ENCODE data around the gene NOP53. TPM values are rescaled to one million over a fixed set of nuclear protein-coding genes. Genes with fewer than 3 reads are reported as not detected.

The NOP53 gene
- total RNA-seq, 1 experiment from 2014 or later, result 289 TPM

DNA sequence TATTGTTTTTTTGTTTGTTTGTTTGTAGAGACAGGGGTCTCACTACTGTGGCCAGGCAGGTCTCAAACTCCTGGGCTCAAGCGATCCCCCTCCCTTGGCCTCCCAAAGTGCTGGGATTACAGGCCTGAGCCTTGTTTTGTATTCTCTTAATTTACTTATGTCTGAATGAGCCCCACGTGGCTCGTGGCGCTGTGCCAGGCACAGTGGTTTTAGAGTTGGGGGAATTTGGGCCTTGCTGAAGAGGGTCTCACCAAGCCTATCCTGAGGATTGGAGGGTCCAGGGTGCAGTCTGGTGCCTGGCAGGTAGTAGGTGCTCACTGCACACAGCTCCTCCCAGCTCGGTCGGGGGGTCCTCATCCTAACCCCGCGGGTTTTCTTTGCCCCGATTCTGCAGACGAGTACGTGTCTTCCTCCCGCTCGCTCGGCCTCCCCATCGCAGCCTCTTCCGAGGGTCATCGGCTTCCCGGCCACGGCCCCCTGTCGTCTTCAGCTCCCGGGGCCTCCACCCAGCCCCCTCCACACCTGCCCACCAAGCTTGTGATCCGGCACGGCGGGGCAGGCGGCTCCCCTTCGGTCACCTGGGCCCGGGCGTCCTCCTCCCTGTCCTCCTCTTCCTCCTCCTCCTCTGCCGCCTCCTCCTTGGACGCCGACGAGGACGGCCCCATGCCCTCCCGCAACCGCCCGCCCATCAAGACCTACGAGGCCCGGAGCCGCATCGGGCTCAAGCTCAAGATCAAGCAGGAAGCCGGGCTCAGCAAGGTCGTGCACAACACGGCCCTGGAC, 44.2 kb upstream of the NOP53 start (continued):
- TF ChIP-seq, protein P1, sequence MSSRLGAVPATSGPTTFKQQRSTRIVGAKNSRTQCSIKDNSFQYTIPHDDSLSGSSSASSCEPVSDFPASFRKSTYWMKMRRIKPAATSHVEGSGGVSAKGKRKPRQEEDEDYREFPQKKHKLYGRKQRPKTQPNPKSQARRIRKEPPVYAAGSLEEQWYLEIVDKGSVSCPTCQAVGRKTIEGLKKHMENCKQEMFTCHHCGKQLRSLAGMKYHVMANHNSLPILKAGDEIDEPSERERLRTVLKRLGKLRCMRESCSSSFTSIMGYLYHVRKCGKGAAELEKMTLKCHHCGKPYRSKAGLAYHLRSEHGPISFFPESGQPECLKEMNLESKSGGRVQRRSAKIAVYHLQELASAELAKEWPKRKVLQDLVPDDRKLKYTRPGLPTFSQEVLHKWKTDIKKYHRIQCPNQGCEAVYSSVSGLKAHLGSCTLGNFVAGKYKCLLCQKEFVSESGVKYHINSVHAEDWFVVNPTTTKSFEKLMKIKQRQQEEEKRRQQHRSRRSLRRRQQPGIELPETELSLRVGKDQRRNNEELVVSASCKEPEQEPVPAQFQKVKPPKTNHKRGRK (CRISPR knock-in tag; IDR thresholded peaks at IDR 0.05; ENCODE audit: borderline replicate concordance), result no peak
- TF ChIP-seq, protein P2, sequence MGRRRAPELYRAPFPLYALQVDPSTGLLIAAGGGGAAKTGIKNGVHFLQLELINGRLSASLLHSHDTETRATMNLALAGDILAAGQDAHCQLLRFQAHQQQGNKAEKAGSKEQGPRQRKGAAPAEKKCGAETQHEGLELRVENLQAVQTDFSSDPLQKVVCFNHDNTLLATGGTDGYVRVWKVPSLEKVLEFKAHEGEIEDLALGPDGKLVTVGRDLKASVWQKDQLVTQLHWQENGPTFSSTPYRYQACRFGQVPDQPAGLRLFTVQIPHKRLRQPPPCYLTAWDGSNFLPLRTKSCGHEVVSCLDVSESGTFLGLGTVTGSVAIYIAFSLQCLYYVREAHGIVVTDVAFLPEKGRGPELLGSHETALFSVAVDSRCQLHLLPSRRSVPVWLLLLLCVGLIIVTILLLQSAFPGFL (CRISPR knock-in tag; IDR thresholded peaks at IDR 0.05; ENCODE audit: borderline replicate concordance), result no peak
- TF ChIP-seq, protein P3, sequence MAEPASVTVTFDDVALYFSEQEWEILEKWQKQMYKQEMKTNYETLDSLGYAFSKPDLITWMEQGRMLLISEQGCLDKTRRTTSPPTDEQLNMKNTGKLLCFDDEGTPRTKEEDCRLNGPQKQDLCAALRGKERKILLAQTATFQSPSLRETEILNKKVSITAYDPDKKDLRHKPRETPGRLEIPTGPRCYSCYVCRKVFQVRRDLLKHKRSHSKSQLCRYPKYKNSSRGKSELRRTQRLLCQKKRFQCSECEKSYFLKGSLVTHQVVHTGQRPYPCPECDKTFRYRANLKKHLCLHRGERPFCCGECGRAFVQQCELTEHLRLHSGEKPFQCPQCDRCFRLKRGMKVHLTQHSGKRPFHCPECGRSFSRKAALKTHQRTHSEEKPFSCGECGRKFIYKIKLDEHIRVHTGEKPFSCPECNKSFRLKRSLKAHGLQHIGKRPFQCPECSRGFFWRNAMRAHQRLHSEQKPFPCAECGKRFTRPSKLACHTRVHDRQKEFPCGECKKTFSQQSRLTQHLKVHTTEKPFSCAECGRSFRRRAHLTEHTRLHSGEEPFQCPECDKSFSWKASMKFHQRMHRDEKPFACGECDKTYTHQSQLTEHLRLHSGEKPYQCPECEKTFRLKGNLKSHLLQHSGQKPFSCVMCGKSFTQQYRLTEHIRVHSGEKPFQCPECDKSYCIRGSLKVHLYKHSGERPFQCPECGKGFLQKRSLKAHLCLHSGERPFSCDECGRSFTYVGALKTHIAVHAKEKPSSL (CRISPR knock-in tag; conservative IDR thresholded peaks at IDR 0.05), result no peak

DNA sequence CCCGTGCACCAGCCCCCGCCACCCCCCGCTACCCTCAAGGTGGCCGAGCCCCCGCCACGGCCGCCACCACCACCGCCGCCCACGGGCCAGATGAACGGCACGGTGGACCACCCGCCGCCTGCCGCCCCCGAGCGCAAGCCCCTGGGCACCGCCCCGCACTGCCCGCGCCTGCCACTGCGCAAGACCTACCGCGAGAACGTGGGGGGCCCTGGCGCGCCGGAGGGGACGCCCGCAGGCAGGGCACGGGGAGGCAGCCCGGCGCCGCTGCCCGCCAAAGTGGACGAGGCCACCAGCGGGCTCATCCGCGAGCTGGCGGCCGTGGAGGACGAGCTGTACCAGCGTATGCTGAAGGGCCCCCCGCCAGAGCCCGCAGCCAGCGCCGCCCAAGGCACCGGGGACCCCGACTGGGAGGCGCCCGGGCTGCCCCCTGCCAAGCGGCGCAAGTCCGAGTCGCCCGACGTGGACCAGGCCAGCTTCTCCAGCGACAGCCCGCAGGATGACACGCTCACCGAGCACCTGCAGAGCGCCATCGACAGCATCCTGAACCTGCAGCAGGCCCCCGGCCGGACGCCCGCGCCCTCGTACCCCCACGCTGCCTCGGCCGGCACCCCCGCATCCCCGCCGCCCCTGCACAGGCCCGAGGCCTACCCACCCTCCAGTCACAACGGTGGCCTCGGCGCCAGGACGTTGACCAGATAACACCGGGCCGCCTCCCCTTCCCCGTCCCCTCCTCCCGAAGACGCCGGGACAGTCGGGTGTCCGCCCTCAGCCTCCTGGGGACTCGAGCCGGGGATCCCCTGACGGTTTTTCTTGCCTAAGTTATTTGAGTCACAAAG, 43.4 kb upstream of the NOP53 start:
- Mint-ChIP-seq H3K9me3 (no peaks in the 10 kb centered on the region), H3K27me3 (ENCODE audit: low read depth) (no peaks in the 10 kb centered on the region), H3K27ac (no peak overlapping the region), H3K4me3 (no peak overlapping the region), H3K36me3 (peaks cover 6% of the 10 kb centered on the region), H3K4me1 (0 out of 2 replicates have a peak, but pooled peaks cover 2% of the 10 kb centered on the region)
- POLR2A ChIA-PET, result no interaction called here
- CTCF ChIA-PET, result interaction anchor here (0.6 to 1.7 kb wide), 2 partner anchors 11 to 166 kb away, joined by 4 to 7 read pairs; partner anchors contain the start of gene EHD2
- ATAC-seq, result no peak
- DNase-seq (ENCODE audit: low spot score), result no peak
- no peak for TF ChIP-seq MYBL2 (CRISPR knock-in tag; IDR thresholded peaks at IDR 0.05)
- no peak for TF ChIP-seq ZNF671 (CRISPR knock-in tag; IDR thresholded peaks at IDR 0.05)
- no peak for TF ChIP-seq TEAD1 (CRISPR knock-in tag; IDR thresholded peaks at IDR 0.05)
- TF ChIP-seq, protein P4, sequence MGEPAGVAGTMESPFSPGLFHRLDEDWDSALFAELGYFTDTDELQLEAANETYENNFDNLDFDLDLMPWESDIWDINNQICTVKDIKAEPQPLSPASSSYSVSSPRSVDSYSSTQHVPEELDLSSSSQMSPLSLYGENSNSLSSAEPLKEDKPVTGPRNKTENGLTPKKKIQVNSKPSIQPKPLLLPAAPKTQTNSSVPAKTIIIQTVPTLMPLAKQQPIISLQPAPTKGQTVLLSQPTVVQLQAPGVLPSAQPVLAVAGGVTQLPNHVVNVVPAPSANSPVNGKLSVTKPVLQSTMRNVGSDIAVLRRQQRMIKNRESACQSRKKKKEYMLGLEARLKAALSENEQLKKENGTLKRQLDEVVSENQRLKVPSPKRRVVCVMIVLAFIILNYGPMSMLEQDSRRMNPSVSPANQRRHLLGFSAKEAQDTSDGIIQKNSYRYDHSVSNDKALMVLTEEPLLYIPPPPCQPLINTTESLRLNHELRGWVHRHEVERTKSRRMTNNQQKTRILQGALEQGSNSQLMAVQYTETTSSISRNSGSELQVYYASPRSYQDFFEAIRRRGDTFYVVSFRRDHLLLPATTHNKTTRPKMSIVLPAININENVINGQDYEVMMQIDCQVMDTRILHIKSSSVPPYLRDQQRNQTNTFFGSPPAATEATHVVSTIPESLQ (CRISPR knock-in tag; IDR thresholded peaks at IDR 0.05), result no peak
- no peak for TF ChIP-seq ATF1 (CRISPR knock-in tag; IDR thresholded peaks at IDR 0.05)
- TF ChIP-seq, protein P5, sequence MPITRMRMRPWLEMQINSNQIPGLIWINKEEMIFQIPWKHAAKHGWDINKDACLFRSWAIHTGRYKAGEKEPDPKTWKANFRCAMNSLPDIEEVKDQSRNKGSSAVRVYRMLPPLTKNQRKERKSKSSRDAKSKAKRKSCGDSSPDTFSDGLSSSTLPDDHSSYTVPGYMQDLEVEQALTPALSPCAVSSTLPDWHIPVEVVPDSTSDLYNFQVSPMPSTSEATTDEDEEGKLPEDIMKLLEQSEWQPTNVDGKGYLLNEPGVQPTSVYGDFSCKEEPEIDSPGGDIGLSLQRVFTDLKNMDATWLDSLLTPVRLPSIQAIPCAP (CRISPR knock-in tag; IDR thresholded peaks at IDR 0.05), result no peak
- TF ChIP-seq RORB (CRISPR knock-in tag; IDR thresholded peaks at IDR 0.05), result no peak
- TF ChIP-seq, protein P6, sequence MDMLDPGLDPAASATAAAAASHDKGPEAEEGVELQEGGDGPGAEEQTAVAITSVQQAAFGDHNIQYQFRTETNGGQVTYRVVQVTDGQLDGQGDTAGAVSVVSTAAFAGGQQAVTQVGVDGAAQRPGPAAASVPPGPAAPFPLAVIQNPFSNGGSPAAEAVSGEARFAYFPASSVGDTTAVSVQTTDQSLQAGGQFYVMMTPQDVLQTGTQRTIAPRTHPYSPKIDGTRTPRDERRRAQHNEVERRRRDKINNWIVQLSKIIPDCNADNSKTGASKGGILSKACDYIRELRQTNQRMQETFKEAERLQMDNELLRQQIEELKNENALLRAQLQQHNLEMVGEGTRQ (CRISPR knock-in tag; IDR thresholded peaks at IDR 0.05), result no peak
- no peak for TF ChIP-seq SMAD3 (CRISPR knock-in tag; IDR thresholded peaks at IDR 0.05; ENCODE audit: borderline replicate concordance)
- TF ChIP-seq, protein P7, sequence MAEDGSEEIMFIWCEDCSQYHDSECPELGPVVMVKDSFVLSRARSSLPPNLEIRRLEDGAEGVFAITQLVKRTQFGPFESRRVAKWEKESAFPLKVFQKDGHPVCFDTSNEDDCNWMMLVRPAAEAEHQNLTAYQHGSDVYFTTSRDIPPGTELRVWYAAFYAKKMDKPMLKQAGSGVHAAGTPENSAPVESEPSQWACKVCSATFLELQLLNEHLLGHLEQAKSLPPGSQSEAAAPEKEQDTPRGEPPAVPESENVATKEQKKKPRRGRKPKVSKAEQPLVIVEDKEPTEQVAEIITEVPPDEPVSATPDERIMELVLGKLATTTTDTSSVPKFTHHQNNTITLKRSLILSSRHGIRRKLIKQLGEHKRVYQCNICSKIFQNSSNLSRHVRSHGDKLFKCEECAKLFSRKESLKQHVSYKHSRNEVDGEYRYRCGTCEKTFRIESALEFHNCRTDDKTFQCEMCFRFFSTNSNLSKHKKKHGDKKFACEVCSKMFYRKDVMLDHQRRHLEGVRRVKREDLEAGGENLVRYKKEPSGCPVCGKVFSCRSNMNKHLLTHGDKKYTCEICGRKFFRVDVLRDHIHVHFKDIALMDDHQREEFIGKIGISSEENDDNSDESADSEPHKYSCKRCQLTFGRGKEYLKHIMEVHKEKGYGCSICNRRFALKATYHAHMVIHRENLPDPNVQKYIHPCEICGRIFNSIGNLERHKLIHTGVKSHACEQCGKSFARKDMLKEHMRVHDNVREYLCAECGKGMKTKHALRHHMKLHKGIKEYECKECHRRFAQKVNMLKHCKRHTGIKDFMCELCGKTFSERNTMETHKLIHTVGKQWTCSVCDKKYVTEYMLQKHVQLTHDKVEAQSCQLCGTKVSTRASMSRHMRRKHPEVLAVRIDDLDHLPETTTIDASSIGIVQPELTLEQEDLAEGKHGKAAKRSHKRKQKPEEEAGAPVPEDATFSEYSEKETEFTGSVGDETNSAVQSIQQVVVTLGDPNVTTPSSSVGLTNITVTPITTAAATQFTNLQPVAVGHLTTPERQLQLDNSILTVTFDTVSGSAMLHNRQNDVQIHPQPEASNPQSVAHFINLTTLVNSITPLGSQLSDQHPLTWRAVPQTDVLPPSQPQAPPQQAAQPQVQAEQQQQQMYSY (CRISPR knock-in tag; IDR thresholded peaks at IDR 0.05), result no peak
- no peak for TF ChIP-seq NFE2L1 (CRISPR knock-in tag; IDR thresholded peaks at IDR 0.05)
- no peak for TF ChIP-seq RELA (CRISPR knock-in tag; IDR thresholded peaks at IDR 0.05; ENCODE audit: borderline replicate concordance)
- TF ChIP-seq, protein P8, sequence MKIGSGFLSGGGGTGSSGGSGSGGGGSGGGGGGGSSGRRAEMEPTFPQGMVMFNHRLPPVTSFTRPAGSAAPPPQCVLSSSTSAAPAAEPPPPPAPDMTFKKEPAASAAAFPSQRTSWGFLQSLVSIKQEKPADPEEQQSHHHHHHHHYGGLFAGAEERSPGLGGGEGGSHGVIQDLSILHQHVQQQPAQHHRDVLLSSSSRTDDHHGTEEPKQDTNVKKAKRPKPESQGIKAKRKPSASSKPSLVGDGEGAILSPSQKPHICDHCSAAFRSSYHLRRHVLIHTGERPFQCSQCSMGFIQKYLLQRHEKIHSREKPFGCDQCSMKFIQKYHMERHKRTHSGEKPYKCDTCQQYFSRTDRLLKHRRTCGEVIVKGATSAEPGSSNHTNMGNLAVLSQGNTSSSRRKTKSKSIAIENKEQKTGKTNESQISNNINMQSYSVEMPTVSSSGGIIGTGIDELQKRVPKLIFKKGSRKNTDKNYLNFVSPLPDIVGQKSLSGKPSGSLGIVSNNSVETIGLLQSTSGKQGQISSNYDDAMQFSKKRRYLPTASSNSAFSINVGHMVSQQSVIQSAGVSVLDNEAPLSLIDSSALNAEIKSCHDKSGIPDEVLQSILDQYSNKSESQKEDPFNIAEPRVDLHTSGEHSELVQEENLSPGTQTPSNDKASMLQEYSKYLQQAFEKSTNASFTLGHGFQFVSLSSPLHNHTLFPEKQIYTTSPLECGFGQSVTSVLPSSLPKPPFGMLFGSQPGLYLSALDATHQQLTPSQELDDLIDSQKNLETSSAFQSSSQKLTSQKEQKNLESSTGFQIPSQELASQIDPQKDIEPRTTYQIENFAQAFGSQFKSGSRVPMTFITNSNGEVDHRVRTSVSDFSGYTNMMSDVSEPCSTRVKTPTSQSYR (CRISPR knock-in tag; IDR thresholded peaks at IDR 0.05), result no peak
- no peak for TF ChIP-seq CREB1 (CRISPR knock-in tag; IDR thresholded peaks at IDR 0.05)
- TF ChIP-seq NFYB (CRISPR knock-in tag; conservative IDR thresholded peaks at IDR 0.05; ENCODE audit: low read depth), result no peak

Data from WTC11 (cell line).